Left renal pelvis (tissue), 4 donors: ENCODE measurements around the gene ZNF692. TPM values are rescaled to one million over a fixed set of nuclear protein-coding genes. Genes with fewer than 3 reads are reported as not detected.
"Not testable (repeated sequence)": the region's sequence is repeated elsewhere in the genome, so short reads cannot be mapped to it uniquely, and the experiment has no call there.

Experiments
- DNase-seq, 4 donors: peaks; one replicate each; pipeline ENCODE4 v3.0.0-alpha.2; 2013; ENCODE audit warnings: low read depth in 4 of 4, low spot score in 3 of 4
- polyA plus RNA-seq, 4 donors: library from polyadenylated mRNA; unstranded; fragments of 120-200 nt; gene quantifications; one replicate each; pipeline ENCODE4 v1.2.1, GENCODE V29; 2013; ENCODE audit not compliant: insufficient read length in 4 of 4

Gene ZNF692
- polyA plus RNA-seq, 4 donors, result 33.6 to 67.6 (median 42.3) TPM

GRCh38 chr1:248811514-248812490 lies 47.1 kb downstream of the ZNF692 start:
- no peak for DNase-seq

DNA sequence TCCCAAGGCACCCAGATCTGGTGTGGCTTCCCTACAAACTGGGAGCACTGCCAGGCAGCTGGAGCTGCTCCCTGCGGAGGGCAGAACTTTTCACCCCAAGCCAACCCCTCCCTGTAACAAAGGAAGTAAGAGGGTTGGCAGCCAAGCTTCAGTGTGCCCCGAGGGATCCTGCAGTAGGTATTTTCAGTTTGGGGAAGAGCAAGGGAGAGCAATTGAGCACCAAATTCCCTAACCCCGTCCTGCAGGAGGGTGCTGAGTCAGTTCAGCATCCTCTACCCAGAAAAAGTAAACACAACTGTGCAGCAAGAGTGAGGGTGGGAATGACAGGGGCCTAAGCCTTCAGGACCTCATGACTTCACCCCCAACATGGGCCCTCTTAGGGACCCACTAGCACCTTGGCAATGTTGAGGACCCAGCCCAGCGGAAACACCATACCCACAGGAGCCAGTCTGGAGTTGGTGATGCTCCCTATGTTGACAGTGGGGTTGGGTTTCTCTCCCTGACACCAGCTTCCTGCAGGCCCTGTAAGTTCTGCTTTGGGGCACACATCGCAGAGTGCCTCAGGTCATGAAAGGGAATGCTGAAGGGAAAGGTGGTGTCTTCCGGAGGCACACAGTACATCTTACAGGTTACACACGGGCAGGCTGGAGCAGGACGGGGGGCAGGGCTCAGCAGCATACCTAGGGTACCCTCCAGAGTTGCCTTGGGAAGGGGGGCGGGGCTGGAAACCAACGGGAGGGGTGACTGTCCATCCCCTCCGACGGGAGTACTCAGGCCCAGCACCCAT lies 48.0 kb downstream of the ZNF692 start:
- DNase-seq, result no peak

- DNase-seq, result no peak
These were observed 48.7 kb downstream of the ZNF692 start for GRCh38 chr1:248810000-248810726.

- no peak for DNase-seq
These were observed 50.0 kb downstream of the ZNF692 start for GRCh38 chr1:248808876-248809275.

- DNase-seq, result peak in 2 of 4 donors; percentile 24 to 25
These were observed 51.7 kb downstream of the ZNF692 start for GRCh38 chr1:248807067-248807737.

- DNase-seq, result no peak
These were observed 53.0 kb downstream of the ZNF692 start for GRCh38 chr1:248805876-248806275.

DNA sequence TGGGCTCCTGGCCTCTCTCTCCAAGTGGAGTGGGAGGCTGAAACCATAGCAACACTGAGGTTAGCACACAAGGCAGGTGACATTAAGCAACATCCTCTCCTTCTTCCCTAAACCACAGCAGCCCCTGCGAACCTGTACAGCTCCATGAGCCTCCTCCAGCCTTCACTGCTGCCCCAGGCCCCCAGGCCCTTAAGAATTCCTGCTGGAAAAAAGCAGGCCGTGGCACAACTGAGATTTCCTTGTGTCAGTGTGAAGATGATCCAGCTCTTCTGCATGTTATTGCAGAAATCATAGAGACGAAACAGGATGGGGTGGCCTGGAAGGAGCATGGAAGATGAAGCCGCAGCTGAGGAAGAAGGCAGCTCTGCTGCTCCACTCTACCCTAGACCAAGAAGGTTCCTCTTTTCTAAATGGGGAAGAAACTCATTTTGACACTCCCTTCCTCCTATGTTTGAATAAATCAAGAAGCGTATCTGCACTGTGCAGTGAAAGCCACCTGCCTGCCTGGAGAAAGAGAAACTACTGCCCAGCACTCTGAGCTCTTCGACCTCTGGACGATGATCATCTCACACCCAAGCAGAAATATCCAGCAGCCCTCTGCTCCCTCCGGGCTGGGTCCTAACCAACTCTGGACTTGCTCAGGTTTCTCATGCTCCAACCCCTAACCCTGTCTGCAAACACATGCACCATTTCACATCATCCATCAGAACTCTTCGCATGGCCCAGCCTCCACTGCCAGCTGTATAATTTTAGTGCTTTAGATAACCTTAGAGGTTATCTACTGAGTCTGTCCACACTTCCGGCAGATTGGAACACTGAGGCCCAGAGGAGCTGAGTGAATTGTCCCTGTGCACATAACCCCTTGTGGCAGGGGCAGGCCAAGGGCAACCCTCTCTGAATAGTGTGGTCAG lies 53.9 kb downstream of the ZNF692 start:
- DNase-seq, result no peak

GRCh38 chr1:248803501-248803900 lies 55.4 kb downstream of the ZNF692 start:
- not testable (repeated sequence) for DNase-seq

DNA sequence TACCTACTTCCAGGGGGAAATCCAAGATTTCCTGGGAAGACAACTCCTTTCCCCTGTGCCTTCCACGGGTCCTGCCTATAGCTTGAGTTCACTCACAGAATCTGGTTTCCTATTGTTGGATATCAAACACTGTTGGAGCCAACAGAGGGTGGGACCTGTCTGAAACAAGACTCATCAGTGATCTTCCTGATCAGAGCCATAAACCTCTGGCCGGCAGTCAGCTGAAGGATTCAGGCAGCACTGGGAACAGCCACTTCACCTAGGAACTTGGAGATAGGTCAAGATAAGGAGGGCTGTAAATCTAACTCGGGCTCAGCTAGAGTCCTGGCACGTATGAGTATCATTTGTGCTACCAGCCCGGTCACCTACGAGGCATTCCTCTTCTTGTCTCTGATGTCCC lies 56.4 kb downstream of the ZNF692 start:
- DNase-seq, result no peak

DNA sequence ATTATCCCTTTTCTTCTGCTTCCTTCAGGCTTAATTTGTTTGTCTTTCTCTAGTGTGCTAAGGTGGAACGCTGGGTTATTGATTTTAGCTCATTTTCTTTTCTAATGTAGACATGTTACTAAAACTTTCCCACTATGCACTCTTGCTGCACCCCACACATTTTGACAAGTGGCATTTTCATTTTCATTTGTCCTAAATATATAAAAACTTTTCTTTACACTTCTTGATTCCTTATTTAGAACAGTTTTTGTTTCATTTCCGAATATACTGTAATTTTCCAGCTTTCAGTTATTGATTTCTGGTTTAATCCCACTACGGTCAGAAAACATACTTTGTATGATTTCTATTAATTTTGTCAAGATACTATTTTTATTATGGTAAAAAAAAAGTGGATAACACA lies 58.4 kb downstream of the ZNF692 start:
- no peak for DNase-seq

Other genes starting within 250 kb of the ZNF692 start
- not detected for gene OR2T11, start 224.0 kb downstream of the ZNF692 start, polyA plus RNA-seq
- gene OR2T35, start 213.8 kb downstream of the ZNF692 start, polyA plus RNA-seq, result not detected
- not detected for gene OR2T27, start 203.6 kb downstream of the ZNF692 start, polyA plus RNA-seq
- gene OR14I1, start 156.3 kb downstream of the ZNF692 start, polyA plus RNA-seq, result not detected
- not detected for gene LYPD8, start 103.3 kb downstream of the ZNF692 start, polyA plus RNA-seq
- gene SH3BP5L, start 33.2 kb downstream of the ZNF692 start, polyA plus RNA-seq, result 10 to 100 TPM; 17.0 to 31.5 (median 24.8) TPM
- 10 to 100 TPM; 13.6 to 25.9 (median 20.8) TPM for gene ZNF672, start 20.9 kb downstream of the ZNF692 start, polyA plus RNA-seq
- 10 to 100 TPM; 10.4 to 15.1 (median 11.3) TPM for gene PGBD2, start 47.1 kb upstream of the ZNF692 start, polyA plus RNA-seq